GM21529 (cell line): ENCODE measurements around the gene KIRREL3.

Experiments
- ATAC-seq: cut with Tn5 transposase; IDR thresholded peaks from one replicate; pipeline ENCODE4 v1.9.1; 2021; ENCODE audit not compliant: unreplicated experiment

Gene KIRREL3

GRCh38 chr11:126433989-126434949 lies 566.3 kb downstream of the KIRREL3 start:
- ATAC-seq: no peak

GRCh38 chr11:126433244-126433846 lies 567.2 kb downstream of the KIRREL3 start:
- ATAC-seq: no peak

GRCh38 chr11:126432525-126432924 lies 568.0 kb downstream of the KIRREL3 start:
- ATAC-seq: no peak

GRCh38 chr11:126432065-126432461 lies 568.5 kb downstream of the KIRREL3 start:
- ATAC-seq: no peak

DNA sequence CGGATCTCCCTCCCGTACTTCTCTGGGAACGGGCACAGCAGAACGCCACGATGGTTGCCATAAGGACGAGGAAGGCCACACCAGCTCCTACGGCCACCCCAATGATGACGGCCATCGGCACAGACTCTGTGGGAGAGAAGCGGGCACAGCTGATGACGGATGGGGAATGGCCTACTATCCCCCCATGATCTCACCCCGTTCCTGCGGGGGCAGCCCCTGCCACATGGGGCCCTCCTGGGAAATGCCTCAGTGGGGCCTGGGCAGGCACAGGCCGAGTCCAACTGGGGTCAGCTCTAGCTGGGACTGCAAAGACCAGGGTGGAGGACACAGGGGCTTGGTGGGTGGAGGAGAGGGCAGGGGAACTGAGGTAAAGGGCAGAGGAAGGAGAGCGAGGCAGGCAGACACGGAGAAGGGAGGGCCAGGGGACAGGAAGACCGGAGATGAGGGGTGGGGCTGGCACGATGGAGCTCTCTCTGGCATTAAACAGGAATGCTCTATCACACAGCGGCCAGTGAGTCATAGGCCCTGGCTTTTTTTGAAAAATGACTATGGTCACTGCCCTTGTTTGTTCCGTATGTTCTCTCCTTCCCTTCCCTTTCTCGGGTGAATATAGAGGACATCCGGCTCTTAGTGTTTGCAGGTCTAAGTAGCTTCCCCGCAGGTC lies 569.0 kb downstream of the KIRREL3 start:
- no peak for ATAC-seq

DNA sequence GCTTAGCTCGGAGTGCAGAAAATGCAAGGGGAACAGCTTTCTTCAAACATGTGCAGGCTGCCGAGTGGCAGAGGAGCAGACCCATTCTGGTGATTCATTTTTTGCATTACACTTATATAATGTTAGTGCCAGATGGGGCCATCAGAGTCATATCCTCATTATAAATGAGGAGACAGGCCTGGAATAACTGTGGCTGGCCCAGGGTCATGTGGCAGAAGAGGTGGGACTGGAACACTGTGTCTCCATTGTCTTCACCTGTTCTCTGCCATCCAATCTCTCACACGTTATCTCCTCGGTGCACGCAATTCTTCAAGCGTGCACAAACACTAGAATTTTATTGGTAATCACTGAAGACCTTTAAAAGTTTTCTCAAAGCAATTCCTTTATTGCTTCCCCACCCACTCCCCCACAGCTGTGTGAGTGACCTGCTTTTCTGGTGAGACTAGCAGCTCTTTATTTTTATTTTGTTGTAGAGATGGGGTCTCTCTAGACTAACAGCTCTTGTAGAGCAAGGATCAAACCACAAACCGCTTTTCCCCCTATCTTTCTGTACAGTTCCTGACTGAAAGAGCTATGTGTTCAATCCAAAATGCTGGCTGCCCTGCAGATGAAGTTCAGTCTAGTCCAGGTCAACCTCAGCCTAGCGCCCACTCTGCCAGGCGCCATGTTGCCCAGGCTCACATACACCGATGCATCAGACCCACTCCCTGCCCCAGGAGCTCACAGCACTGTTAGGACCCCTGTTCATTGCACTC lies 569.8 kb downstream of the KIRREL3 start:
- no peak for ATAC-seq

DNA sequence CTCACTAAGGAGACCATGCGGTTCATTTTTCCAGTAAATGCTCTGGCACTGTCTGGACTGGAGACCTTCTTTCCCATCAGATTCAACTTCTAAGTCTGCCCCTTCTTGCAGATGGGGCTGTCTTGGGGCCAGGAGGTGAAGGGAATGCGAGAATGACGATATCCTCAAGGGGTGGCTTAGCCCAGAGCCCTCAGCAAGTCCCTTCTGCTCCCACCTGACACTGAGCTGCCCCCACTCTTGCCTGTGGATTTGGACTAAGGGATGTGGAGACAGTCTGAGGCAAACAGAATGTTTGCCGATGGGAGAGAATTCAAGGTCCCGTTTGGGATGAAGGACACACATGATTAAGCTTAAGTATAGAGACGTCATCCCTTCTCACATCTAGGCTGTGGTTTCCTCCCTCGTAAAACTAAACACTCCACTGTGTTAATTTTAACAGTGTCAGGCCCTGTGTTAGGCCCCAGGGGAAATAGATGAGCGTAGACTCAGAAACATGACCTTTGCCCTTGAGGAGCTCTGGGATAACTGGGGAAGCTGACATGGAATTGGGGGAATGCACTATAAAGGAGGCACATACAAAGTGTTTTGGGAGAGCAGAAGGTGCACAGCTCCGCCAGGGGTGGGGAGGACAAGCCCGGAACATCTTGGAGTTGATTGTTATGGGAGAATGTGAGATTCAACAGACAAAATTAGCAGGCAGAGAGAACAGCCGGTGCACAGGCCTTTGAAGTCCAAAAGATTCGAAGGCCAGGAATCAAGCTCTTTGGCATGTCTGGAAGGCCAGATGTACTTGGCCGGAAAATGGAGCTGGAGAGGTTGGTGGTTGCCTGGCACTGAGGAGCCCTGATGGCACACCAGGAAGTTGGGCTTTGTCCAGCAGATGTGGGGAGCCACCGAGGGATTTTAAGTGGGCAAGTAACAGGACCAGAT lies 573.5 kb downstream of the KIRREL3 start:
- peak; percentile 69 for ATAC-seq

DNA sequence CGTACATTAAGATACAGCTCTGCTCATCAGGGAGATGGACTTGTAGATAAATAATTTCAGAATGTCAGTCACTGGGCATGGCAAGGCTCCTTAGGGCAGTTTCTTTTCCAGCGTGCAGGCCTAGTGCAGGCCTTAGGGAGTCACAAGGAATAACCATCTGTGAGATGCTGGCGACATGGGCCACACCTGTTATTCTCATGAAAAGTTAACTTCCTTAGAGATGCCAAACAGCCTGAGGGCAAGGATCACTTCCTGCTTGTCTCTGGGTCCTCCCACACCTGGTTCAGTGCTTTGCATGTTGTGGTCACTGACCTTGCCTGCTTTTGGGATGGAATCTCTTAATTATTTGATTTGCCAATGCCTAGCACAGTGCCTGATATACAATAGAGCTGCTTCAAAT lies 574.5 kb downstream of the KIRREL3 start:
- ATAC-seq: no peak

DNA sequence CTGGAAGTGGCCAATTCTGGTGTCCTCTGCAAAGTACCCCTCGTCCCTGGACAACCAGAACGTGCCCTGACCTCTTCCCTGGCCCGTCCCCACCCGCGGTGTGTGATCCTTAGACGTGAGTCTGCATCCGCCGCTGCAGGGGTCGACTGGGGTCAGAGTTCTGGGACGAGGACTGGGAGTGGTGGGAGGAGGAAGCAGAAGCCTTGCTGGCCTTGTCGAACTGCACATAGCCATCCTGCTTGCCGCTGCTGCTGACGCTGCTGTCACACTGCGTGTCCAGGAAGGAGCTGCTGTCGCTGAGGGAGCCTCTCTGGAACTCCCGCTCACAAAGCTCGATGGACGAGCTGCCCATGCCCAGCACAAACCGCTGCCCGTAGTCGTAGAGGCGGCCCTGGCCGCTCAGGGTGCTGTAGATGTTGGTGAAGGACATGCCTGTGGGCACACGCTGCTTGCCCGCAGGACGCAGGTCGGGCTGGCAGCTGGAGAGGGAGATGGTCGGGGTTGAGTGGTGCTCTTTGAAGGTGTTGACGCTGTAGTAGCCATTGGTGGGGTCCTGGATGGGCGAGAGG lies 576.0 kb downstream of the KIRREL3 start:
- ATAC-seq: no peak

- ATAC-seq: no peak
Measured at GRCh38 chr11:126423743-126424142, 576.8 kb downstream of the KIRREL3 start.

GRCh38 chr11:126423154-126423553 lies 577.4 kb downstream of the KIRREL3 start:
- ATAC-seq: no peak

GRCh38 chr11:126422446-126422845 lies 578.1 kb downstream of the KIRREL3 start:
- no peak for ATAC-seq

GRCh38 chr11:126421271-126421671 lies 579.3 kb downstream of the KIRREL3 start:
- ATAC-seq: no peak

GRCh38 chr11:126420698-126421256 lies 579.8 kb downstream of the KIRREL3 start:
- no peak for ATAC-seq

GRCh38 chr11:126419801-126420697 lies 580.5 kb downstream of the KIRREL3 start:
- peak; percentile 73 for ATAC-seq

- no peak for ATAC-seq
Measured at GRCh38 chr11:126418887-126419286, 581.7 kb downstream of the KIRREL3 start.

GRCh38 chr11:126417091-126417862 lies 583.3 kb downstream of the KIRREL3 start:
- no peak for ATAC-seq
